Midbrain (tissue), 1 donor: Measurements from ENCODE around the gene CCDC177.

ENCODE experiments used
- DNase-seq: peaks from one replicate; lab custom pipeline; 2025; lab: John Stamatoyannopoulos, UW

CCDC177 gene

GRCh38 chr14:69567563-69567962 is 7.1 kb downstream of the CCDC177 start:
- DNase-seq: no peak

GRCh38 chr14:69561893-69562292 is 12.8 kb downstream of the CCDC177 start:
- no peak for DNase-seq

- no peak for DNase-seq
Observed at GRCh38 chr14:69560826-69561225, 13.8 kb downstream of the CCDC177 start.

- peak; percentile 60 for DNase-seq
Observed at GRCh38 chr14:69559581-69560011, 15.1 kb downstream of the CCDC177 start.

GRCh38 chr14:69558774-69559173 is 15.9 kb downstream of the CCDC177 start:
- DNase-seq: no peak

GRCh38 chr14:69554500-69554899 is 20.2 kb downstream of the CCDC177 start:
- DNase-seq: peak; percentile 37

GRCh38 chr14:69553252-69553651 is 21.4 kb downstream of the CCDC177 start:
- no peak for DNase-seq

GRCh38 chr14:69551511-69551910 is 23.2 kb downstream of the CCDC177 start:
- DNase-seq: no peak

GRCh38 chr14:69548566-69548965 is 26.1 kb downstream of the CCDC177 start:
- no peak for DNase-seq

GRCh38 chr14:69547701-69548348 is 26.8 kb downstream of the CCDC177 start:
- no peak for DNase-seq

- no peak for DNase-seq
Observed at GRCh38 chr14:69543341-69544115, 31.1 kb downstream of the CCDC177 start.

GRCh38 chr14:69542311-69542710 is 32.4 kb downstream of the CCDC177 start:
- no peak for DNase-seq

- no peak for DNase-seq
Observed at GRCh38 chr14:69540654-69541335, 33.9 kb downstream of the CCDC177 start.

GRCh38 chr14:69539631-69540410 is 34.9 kb downstream of the CCDC177 start:
- DNase-seq: no peak

GRCh38 chr14:69538766-69539165 is 35.9 kb downstream of the CCDC177 start:
- DNase-seq: no peak

GRCh38 chr14:69537900-69538299 is 36.8 kb downstream of the CCDC177 start:
- no peak for DNase-seq

GRCh38 chr14:69536971-69537370 is 37.7 kb downstream of the CCDC177 start:
- DNase-seq: no peak

GRCh38 chr14:69535230-69535848 is 39.3 kb downstream of the CCDC177 start:
- DNase-seq: peak; percentile 14

GRCh38 chr14:69532561-69533340 is 41.9 kb downstream of the CCDC177 start:
- no peak for DNase-seq

GRCh38 chr14:69531135-69531534 is 43.5 kb downstream of the CCDC177 start:
- DNase-seq: no peak

GRCh38 chr14:69530095-69530494 is 44.6 kb downstream of the CCDC177 start:
- no peak for DNase-seq
